ENCODE measurements around the gene NAMPT.

The NAMPT gene

DNA sequence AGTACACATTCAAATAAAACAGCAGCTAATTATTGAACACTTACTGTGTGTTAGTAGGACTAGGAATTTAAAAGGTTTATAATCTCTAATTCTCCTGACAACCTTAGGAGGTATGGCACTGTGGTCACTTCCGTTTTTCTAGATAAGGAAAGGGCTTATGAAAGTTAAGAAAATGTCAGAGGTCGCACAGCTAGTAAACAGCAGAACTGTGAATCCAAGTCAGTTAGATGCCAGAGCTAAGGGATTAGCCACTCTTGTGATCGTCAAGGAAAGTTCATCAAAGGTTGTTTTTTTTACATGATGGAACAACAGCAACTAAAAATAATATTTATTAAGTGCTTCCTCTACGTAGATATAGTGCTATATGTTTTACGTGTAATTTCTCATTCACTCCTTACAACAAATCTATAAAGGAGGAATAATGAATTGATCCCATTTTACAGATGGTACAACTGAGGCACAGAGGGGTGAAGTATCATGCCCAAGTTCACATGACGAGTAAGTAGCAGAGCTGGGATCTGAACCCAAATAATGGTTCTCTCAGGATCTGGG lies 84.9 kb downstream of the NAMPT start:
- Histone ChIP-seq H3K27me3 (ENCODE audit: insufficient read depth, low read length) (no peaks in the 10 kb centered on the region), H4K20me1 (ENCODE audit: insufficient read depth, low read length) (no peaks in the 10 kb centered on the region), H3K9ac (ENCODE audit: low read length) (no peak overlapping the region), H3K4me2 (ENCODE audit: low read length) (no peak overlapping the region), H3K27ac (ENCODE audit: low read depth, low read length, poor library complexity, severe bottlenecking) (no peak overlapping the region), H3K9me3 (ENCODE audit: low read length) (no peaks in the 10 kb centered on the region), H3F3A (ENCODE audit: insufficient read depth, low read length) (no peaks in the 10 kb centered on the region), H3K79me2 (ENCODE audit: insufficient read depth, low read length) (no peaks in the 10 kb centered on the region), H2AFZ (ENCODE audit: low read length) (no peak overlapping the region), H3K4me1 (ENCODE audit: insufficient read depth, low read length, severe bottlenecking) (no peaks in the 10 kb centered on the region), H3K4me3 (ENCODE audit: low read depth, low read length, poor library complexity, severe bottlenecking) (no peak overlapping the region), H3K36me3 (ENCODE audit: insufficient read depth, low read length) (no peaks in the 10 kb centered on the region), H3K9me2 (ENCODE audit: low read depth, low read length) (no peaks in the 10 kb centered on the region)
- no peak for TF ChIP-seq EZH2 (IDR thresholded peaks at IDR 0.05; ENCODE audit: borderline replicate concordance, low read length)
- TF ChIP-seq, protein P1, sequence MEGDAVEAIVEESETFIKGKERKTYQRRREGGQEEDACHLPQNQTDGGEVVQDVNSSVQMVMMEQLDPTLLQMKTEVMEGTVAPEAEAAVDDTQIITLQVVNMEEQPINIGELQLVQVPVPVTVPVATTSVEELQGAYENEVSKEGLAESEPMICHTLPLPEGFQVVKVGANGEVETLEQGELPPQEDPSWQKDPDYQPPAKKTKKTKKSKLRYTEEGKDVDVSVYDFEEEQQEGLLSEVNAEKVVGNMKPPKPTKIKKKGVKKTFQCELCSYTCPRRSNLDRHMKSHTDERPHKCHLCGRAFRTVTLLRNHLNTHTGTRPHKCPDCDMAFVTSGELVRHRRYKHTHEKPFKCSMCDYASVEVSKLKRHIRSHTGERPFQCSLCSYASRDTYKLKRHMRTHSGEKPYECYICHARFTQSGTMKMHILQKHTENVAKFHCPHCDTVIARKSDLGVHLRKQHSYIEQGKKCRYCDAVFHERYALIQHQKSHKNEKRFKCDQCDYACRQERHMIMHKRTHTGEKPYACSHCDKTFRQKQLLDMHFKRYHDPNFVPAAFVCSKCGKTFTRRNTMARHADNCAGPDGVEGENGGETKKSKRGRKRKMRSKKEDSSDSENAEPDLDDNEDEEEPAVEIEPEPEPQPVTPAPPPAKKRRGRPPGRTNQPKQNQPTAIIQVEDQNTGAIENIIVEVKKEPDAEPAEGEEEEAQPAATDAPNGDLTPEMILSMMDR (IDR thresholded peaks at IDR 0.05; ENCODE audit: low read length): no peak

DNA sequence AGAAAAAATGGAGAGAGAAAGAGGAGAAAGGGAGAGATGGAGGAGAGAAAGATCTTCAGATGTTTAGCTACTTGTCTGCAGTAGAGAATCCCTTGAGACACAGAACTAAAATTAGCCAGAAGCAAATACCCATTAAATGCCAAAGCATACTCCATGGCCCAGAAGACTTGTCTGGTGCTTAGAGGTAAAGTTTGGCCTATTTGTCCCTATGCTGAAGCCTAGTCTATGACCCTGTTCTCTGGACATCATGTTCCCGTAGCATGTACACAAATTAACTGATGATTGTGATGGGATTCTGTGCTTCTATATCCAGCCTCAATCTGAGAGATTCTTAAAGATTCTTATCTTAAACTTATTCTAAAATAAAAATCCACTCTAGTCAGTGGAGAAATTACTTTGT lies 85.8 kb downstream of the NAMPT start:
- Histone ChIP-seq H3K4me3 (ENCODE audit: low read depth, low read length, poor library complexity, severe bottlenecking) (no peak overlapping the region), H3K9me3 (ENCODE audit: low read length) (no peaks in the 10 kb centered on the region), H2AFZ (ENCODE audit: low read length) (no peak overlapping the region), H3K27me3 (ENCODE audit: insufficient read depth, low read length) (no peaks in the 10 kb centered on the region), H3K4me2 (ENCODE audit: low read length) (no peak overlapping the region), H3K9me2 (ENCODE audit: low read depth, low read length) (no peaks in the 10 kb centered on the region), H3K79me2 (ENCODE audit: insufficient read depth, low read length) (no peaks in the 10 kb centered on the region), H3K36me3 (ENCODE audit: insufficient read depth, low read length) (no peaks in the 10 kb centered on the region), H4K20me1 (ENCODE audit: insufficient read depth, low read length) (no peaks in the 10 kb centered on the region), H3K4me1 (ENCODE audit: insufficient read depth, low read length, severe bottlenecking) (no peaks in the 10 kb centered on the region), H3F3A (ENCODE audit: insufficient read depth, low read length) (no peaks in the 10 kb centered on the region), H3K27ac (ENCODE audit: low read depth, low read length, poor library complexity, severe bottlenecking) (no peak overlapping the region), H3K9ac (ENCODE audit: low read length) (no peak overlapping the region)
- TF ChIP-seq, protein P1 (IDR thresholded peaks at IDR 0.05; ENCODE audit: low read length): no peak
- TF ChIP-seq EZH2 (IDR thresholded peaks at IDR 0.05; ENCODE audit: borderline replicate concordance, low read length): no peak
